ENCODE measurements around the gene CDKL4.
"Not testable (repeated sequence)": the region's sequence is repeated elsewhere in the genome, so short reads cannot be mapped to it uniquely, and the experiment has no call there.

CDKL4 gene

GRCh38 chr2:39164089-39164488 lies 79.7 kb downstream of the CDKL4 start:
- DNase-seq (ENCODE audit: insufficient read length, low spot score) (no peak), FAIRE-seq (no peak)
- no peak for TF ChIP-seq CTCF (IDR thresholded peaks at IDR 0.05; ENCODE audit: insufficient read depth, missing control alignments)

- FAIRE-seq, result no peak
- TF ChIP-seq CTCF (IDR thresholded peaks at IDR 0.05; ENCODE audit: insufficient read depth, missing control alignments), result no peak
Measured at GRCh38 chr2:39160982-39161381, 82.8 kb downstream of the CDKL4 start.

GRCh38 chr2:39159283-39159682 lies 84.5 kb downstream of the CDKL4 start:
- TF ChIP-seq CTCF (IDR thresholded peaks at IDR 0.05; ENCODE audit: insufficient read depth, missing control alignments), result no peak
- no peak for FAIRE-seq
- no peak for DNase-seq (ENCODE audit: insufficient read length, low spot score)

More at GRCh38 chr2:39160982-39161381, 82.8 kb downstream of the CDKL4 start:
- no peak for DNase-seq (ENCODE audit: insufficient read length, low spot score)

GRCh38 chr2:39158351-39158750 lies 85.4 kb downstream of the CDKL4 start:
- no peak for TF ChIP-seq CTCF (IDR thresholded peaks at IDR 0.05; ENCODE audit: insufficient read depth, missing control alignments)
- FAIRE-seq, result no peak
- DNase-seq (ENCODE audit: insufficient read length, low spot score), result no peak

GRCh38 chr2:39156846-39157245 lies 86.9 kb downstream of the CDKL4 start:
- DNase-seq (ENCODE audit: insufficient read length, low spot score), result no peak
- TF ChIP-seq CTCF (IDR thresholded peaks at IDR 0.05; ENCODE audit: insufficient read depth, missing control alignments), result no peak
- FAIRE-seq, result no peak

- no peak for DNase-seq (ENCODE audit: insufficient read length, low spot score)
- TF ChIP-seq CTCF (IDR thresholded peaks at IDR 0.05; ENCODE audit: insufficient read depth, missing control alignments), result no peak
- FAIRE-seq, result no peak
Measured at GRCh38 chr2:39156107-39156506, 87.7 kb downstream of the CDKL4 start.

GRCh38 chr2:39155573-39155972 lies 88.2 kb downstream of the CDKL4 start:
- not testable (repeated sequence) for FAIRE-seq; DNase-seq (ENCODE audit: insufficient read length, low spot score)

- FAIRE-seq (no peak), DNase-seq (ENCODE audit: insufficient read length, low spot score) (no peak)
- no peak for TF ChIP-seq CTCF (IDR thresholded peaks at IDR 0.05; ENCODE audit: insufficient read depth, missing control alignments)
Measured at GRCh38 chr2:39154944-39155343, 88.8 kb downstream of the CDKL4 start.

All from D721Med (cell line).